PC-9 (cell line): ENCODE data around the gene PHACTR1. TPM values are rescaled to one million over a fixed set of nuclear protein-coding genes. Genes with fewer than 3 reads are reported as not detected.
A peak's percentile ranks its signal among the peaks of the same experiment; 100 is the strongest.

ENCODE experiments used
- BruUV-seq: library from RNA; stranded (reverse); fragments of 400-500 nt; replicated peaks from 2 replicates; lab custom pipeline; 2021; lab: Mats Ljungman, UMichigan
- CTCF ChIA-PET: fragments of 300-600 bp; sonication (Branson Sonifier 250); formaldehyde crosslinking; loops from one replicate; lab custom pipeline; 2022; ENCODE audit warnings: antibody characterized with exemption; lab: Charles Lee
- POLR2A ChIA-PET: fragments of 300-600 bp; sonication (Branson Sonifier 250); formaldehyde crosslinking; loops from one replicate; lab custom pipeline; 2022; ENCODE audit warnings: antibody characterized with exemption; ENCODE audit not compliant: unreplicated experiment; lab: Charles Lee
- DNase-seq, 2 experiments: peaks; one replicate each; pipeline versions ENCODE4 v3.0.0 to v3.0.0-alpha.2; 2015 to 2022; ENCODE audit warnings: mixed read lengths in 1 of 2
- H2AFZ ChIP-seq: fragments of 200-600 bp; sonication (generic); 2 replicates; pipeline ENCODE4 v1.8.1; 2017; ENCODE audit warnings: antibody characterized with exemption
- H3F3A ChIP-seq: fragments of 200-600 bp; sonication (generic); 2 replicates; pipeline ENCODE4 v1.8.1; 2017; ENCODE audit warnings: antibody characterized with exemption, mild to moderate bottlenecking, low read depth; ENCODE audit not compliant: insufficient read depth
- H3K27ac ChIP-seq: fragments of 200-600 bp; sonication (generic); 2 replicates; pipeline ENCODE4 v1.6.1; 2016; ENCODE audit warnings: mixed run types
- H3K27me3 ChIP-seq: fragments of 200-600 bp; sonication (generic); 2 replicates; pipeline ENCODE4 v1.6.1; 2016; ENCODE audit warnings: low read depth, mixed run types; ENCODE audit not compliant: insufficient read depth
- H3K36me3 ChIP-seq: fragments of 200-600 bp; sonication (generic); 2 replicates; pipeline ENCODE4 v1.6.1; 2016; ENCODE audit warnings: low read depth, mixed run types
- H3K4me1 ChIP-seq: fragments of 200-600 bp; sonication (generic); replicated peaks from 2 replicates; pipeline ENCODE4 v1.6.1; 2016; ENCODE audit warnings: mixed run types; ENCODE audit not compliant: insufficient read depth
- H3K4me2 ChIP-seq: fragments of 200-600 bp; sonication (generic); 2 replicates; pipeline ENCODE4 v1.6.1; 2017; ENCODE audit warnings: mixed run types
- H3K4me3 ChIP-seq: fragments of 200-600 bp; sonication (generic); 2 replicates; pipeline ENCODE4 v1.6.1; 2016; ENCODE audit warnings: mixed run types
- H3K79me2 ChIP-seq: fragments of 200-600 bp; sonication (generic); 2 replicates; pipeline ENCODE4 v1.6.1; 2017; ENCODE audit warnings: low read depth, mixed run types
- H3K9me2 ChIP-seq: fragments of 200-600 bp; sonication (generic); 2 replicates; pipeline ENCODE4 v1.8.1; 2017; ENCODE audit warnings: mild to moderate bottlenecking; ENCODE audit not compliant: insufficient read depth
- H3K9me3 ChIP-seq: fragments of 200-600 bp; sonication (generic); 2 replicates; pipeline ENCODE4 v1.8.1; 2016; ENCODE audit warnings: low read depth; ENCODE audit not compliant: insufficient read depth
- H4K20me1 ChIP-seq: fragments of 200-600 bp; sonication (generic); 2 replicates; pipeline ENCODE4 v1.8.1; 2017; ENCODE audit not compliant: insufficient read depth
- CTCF ChIP-seq: fragments of 200-600 bp; sonication (generic); conservative IDR thresholded peaks from 2 replicates; pipeline ENCODE4 v1.6.1; 2017; ENCODE audit warnings: mixed run types, antibody characterized with exemption, mild to moderate bottlenecking, moderate library complexity
- EZH2 ChIP-seq: fragments of 200-600 bp; sonication (generic); IDR thresholded peaks from 2 replicates; pipeline ENCODE4 v1.8.0; 2017; ENCODE audit warnings: antibody characterized with exemption, low read depth
- intact Hi-C: fragments of 100-400 bp; cut with micrococcal nuclease; formaldehyde crosslinking; loops from one replicate; pipeline ENCODE4 v1.10.0; 2022; ENCODE audit not compliant: unreplicated experiment
- total RNA-seq: library from RNA; stranded (reverse); gene quantifications from 2 replicates; pipeline ENCODE4 v1.2.3, GENCODE V29; 2021

The PHACTR1 gene
- total RNA-seq, 1 experiment from 2014 or later = not detected

DNA sequence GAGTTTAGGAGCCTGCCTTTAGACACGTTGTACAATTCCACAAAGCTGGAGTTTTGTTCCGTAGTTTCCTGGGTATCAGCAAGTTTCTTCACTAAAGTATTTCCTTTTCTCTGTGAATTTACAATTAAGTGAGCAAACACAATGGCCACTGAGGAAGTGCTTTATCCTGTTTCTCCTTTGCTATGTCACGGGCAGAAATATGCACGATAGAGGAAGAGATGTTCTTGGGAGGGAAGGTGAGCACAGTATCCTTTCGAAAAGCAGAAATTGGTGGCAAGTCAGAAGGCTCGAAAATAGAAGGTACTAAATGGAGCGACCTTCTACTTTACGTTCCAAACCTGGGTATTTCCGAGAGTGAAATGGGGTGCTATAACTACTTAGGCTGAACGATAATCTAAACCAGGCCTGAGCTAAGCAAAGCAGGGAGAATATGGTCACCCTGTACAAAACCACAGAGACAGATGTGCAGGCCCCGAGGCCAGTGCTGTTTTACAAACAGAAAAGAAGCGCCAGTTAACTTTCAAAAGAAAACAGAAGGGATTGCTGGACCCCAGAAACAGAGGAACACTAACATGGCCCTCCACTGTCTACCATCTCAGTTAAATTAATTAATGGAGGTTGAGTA lies 352.1 kb downstream of the PHACTR1 start:
- no peak for TF ChIP-seq EZH2
- no peak for TF ChIP-seq CTCF
- intact Hi-C loops = no loop called here
- Histone ChIP-seq H3K36me3 (no peaks in the 10 kb centered on the region), H4K20me1 (no peaks in the 10 kb centered on the region), H2AFZ (peak overlapping the region; percentile 11; the same call in 1 of the 2 replicates), H3K9me3 (no peaks in the 10 kb centered on the region), H3K9me2 (no peaks in the 10 kb centered on the region), H3K4me1 (no peaks in the 10 kb centered on the region), H3K79me2 (no peaks in the 10 kb centered on the region), H3K27ac (no peak overlapping the region), H3K27me3 (peaks cover 7% of the 10 kb centered on the region; the same call in 1 of the 2 replicates), H3K4me2 (no peak overlapping the region), H3F3A (no peaks in the 10 kb centered on the region), H3K4me3 (no peak overlapping the region)
- ChIA-PET POLR2A (no interaction called here), CTCF (no interaction called here)
- DNase-seq = no peak
- no TSS peak for BruUV-seq

DNA sequence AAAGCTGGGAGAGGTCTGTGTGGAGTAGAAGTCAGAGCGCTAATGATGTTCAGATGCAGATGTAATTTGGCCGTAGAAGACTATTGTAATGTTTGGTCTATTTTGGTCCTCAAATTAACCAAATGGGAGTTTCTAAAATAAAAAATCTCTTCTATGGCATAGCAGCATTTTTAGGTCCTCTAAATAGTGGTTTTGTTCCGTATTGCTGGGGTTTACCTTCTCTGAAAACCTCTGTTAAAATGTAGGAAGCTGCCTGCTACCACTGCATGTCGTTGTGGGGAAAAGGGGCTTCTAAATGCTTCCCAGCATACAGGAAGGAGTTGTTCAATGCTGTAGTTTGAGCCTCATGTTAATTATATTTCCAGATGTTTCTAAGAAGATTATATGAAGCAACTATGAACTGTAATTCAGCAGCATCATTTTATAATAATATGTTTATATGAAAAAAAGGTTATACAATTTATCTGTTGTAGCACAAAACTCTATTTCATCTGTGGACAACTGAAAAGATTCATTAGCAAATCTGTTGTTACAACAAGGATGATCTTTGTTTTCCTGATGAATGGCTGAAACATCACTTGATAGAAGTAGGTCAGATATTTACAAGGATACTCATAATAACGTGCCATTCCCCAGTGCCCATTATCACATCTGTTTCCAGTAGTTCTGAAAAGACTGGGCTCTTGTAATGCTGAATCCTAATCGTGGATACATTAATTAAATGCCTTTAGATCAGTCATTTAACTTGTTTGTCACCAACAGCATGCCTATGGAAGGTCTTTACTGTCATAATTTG lies 355.2 kb downstream of the PHACTR1 start:
- Histone ChIP-seq H4K20me1 (no peaks in the 10 kb centered on the region), H3K79me2 (no peaks in the 10 kb centered on the region), H3K27me3 (peaks cover 30% of the 10 kb centered on the region), H3K9me3 (no peaks in the 10 kb centered on the region), H3F3A (no peaks in the 10 kb centered on the region), H3K4me2 (no peak overlapping the region), H3K9me2 (no peaks in the 10 kb centered on the region), H3K36me3 (no peaks in the 10 kb centered on the region), H3K4me3 (no peak overlapping the region), H3K4me1 (no peaks in the 10 kb centered on the region), H2AFZ (no peak overlapping the region), H3K27ac (no peak overlapping the region)
- POLR2A ChIA-PET = no interaction called here
- TF ChIP-seq EZH2 (no peak), CTCF (no peak)
- DNase-seq = no peak
- CTCF ChIA-PET = interaction anchor here (0.6 kb wide), 1 partner anchor 1000 kb away, joined by 6 read pairs; no protein-coding TSS in a partner anchor
- BruUV-seq = no TSS peak
- intact Hi-C loops = no loop called here

DNA sequence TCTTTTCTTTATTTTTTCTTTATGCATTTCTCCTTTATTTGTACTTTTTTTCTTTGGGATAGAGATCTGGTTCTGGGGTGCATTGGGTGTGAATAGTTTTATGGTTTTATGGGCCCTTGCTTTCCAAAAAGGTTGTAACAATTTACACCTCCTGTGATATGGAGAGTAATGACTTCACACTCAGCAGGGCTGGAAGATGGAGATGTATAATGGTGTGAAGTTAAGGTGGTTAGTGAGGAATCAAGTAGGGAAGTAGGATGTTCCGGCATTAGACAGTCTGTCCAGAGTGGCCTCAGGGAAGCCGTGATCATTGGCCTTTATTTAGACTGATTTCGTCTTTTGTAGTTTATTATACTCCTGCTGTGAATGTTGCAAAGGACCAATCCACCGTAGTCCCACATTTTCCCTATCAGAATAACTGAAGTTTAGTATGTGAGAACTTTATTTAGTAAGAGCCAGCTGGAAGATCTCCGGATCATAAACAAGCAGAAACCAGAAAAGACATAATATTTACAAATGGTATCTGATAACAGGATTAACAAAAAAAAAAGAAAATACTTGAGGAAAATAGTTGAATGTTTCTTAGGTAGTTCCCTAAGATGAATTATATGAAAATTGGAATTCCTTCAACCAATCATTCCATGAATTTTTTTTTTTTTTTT lies 356.2 kb downstream of the PHACTR1 start:
- Histone ChIP-seq H2AFZ (no peak overlapping the region), H3K9me3 (no peaks in the 10 kb centered on the region), H3K4me1 (no peaks in the 10 kb centered on the region), H3K27me3 (peaks cover 30% of the 10 kb centered on the region), H3K4me3 (no peak overlapping the region), H3K79me2 (no peaks in the 10 kb centered on the region), H4K20me1 (no peaks in the 10 kb centered on the region), H3F3A (no peaks in the 10 kb centered on the region), H3K27ac (no peak overlapping the region), H3K4me2 (no peak overlapping the region), H3K36me3 (no peaks in the 10 kb centered on the region), H3K9me2 (no peaks in the 10 kb centered on the region)
- no TSS peak for BruUV-seq
- POLR2A ChIA-PET = no interaction called here
- DNase-seq = no peak
- CTCF ChIA-PET = no interaction called here
- intact Hi-C loops = no loop called here
- TF ChIP-seq EZH2 (no peak), CTCF (no peak)
